GM18951 (cell line): ENCODE data around the gene RIPOR2.

Experiments used
- POLR2A ChIP-seq: IDR thresholded peaks from 4 replicates; pipeline ENCODE4 v1.6.1; 2011; ENCODE audit warnings: mild to moderate bottlenecking; ENCODE audit not compliant: insufficient read length, insufficient read depth; ENCODE audit errors: extremely low read depth
- in situ Hi-C: fragments of 300-500 bp; cut with MboI; formaldehyde crosslinking; loops from one replicate; pipeline ENCODE4 v1.12.0; 2022; ENCODE audit warnings: low sequenced_read_pairs, mixed read lengths, inconsistent platforms; ENCODE audit not compliant: unreplicated experiment

RIPOR2 gene

GRCh38 chr6:24910961-24911725 lies 24.6 kb downstream of the RIPOR2 start:
- TF ChIP-seq POLR2A, result no peak

GRCh38 chr6:24910331-24910960 lies 25.3 kb downstream of the RIPOR2 start:
- in situ Hi-C loops, result no loop called here
- TF ChIP-seq POLR2A, result no peak

More at GRCh38 chr6:24910961-24911725, 24.6 kb downstream of the RIPOR2 start:
- in situ Hi-C loops, result no loop called here

- no peak for TF ChIP-seq POLR2A
- in situ Hi-C loops, result no loop called here
Measured at GRCh38 chr6:24909241-24910216, 26.2 kb downstream of the RIPOR2 start.

- in situ Hi-C loops, result no loop called here
- no peak for TF ChIP-seq POLR2A
Measured at GRCh38 chr6:24908650-24909035, 27.1 kb downstream of the RIPOR2 start.

GRCh38 chr6:24907919-24908649 lies 27.7 kb downstream of the RIPOR2 start:
- in situ Hi-C loops, result no loop called here
- TF ChIP-seq POLR2A, result no peak

GRCh38 chr6:24906314-24906713 lies 29.4 kb downstream of the RIPOR2 start:
- TF ChIP-seq POLR2A, result no peak
- in situ Hi-C loops, result no loop called here

- in situ Hi-C loops, result no loop called here
- TF ChIP-seq POLR2A, result no peak
Measured at GRCh38 chr6:24905483-24905882, 30.3 kb downstream of the RIPOR2 start.

- no peak for TF ChIP-seq POLR2A
- in situ Hi-C loops, result no loop called here
Measured at GRCh38 chr6:24903681-24904080, 32.1 kb downstream of the RIPOR2 start.

GRCh38 chr6:24902782-24903181 lies 33.0 kb downstream of the RIPOR2 start:
- TF ChIP-seq POLR2A, result no peak
- in situ Hi-C loops, result no loop called here

- in situ Hi-C loops, result no loop called here
- TF ChIP-seq POLR2A, result no peak
Measured at GRCh38 chr6:24901698-24902328, 33.9 kb downstream of the RIPOR2 start.

- in situ Hi-C loops, result no loop called here
- TF ChIP-seq POLR2A, result no peak
Measured at GRCh38 chr6:24900917-24901697, 34.7 kb downstream of the RIPOR2 start.

- no peak for TF ChIP-seq POLR2A
- in situ Hi-C loops, result no loop called here
Measured at GRCh38 chr6:24899997-24900325, 35.8 kb downstream of the RIPOR2 start.
